Sigmoid colon (tissue), 4 donors: ENCODE results near the gene GRM7.

Experiments
- EP300 ChIP-seq, 4 donors: sonication (generic); formaldehyde crosslinking; IDR thresholded peaks; one replicate each; pipeline ENCODE4 v1.6.1; 2017; ENCODE audit warnings: antibody characterized with exemption in 4 of 4
- POLR2A ChIP-seq, 2 donors: fragments of 450-650 bp; IDR thresholded peaks; one replicate each; pipeline ENCODE4 v1.6.1; 2016; ENCODE audit warnings: antibody characterized with exemption in 2 of 2, mild to moderate bottlenecking in 2 of 2, moderate library complexity in 2 of 2
- TF ChIP-seq, protein P1 (sequence below), 4 experiments: fragments of 450-650 bp in 3 of 4; fragments of 200-600 bp in 1 of 4; IDR thresholded peaks; one replicate each; pipeline ENCODE4 v1.5.1; 2016 to 2019; ENCODE audit warnings: antibody characterized with exemption in 4 of 4, mild to moderate bottlenecking in 3 of 4, moderate library complexity in 2 of 4

DNA sequence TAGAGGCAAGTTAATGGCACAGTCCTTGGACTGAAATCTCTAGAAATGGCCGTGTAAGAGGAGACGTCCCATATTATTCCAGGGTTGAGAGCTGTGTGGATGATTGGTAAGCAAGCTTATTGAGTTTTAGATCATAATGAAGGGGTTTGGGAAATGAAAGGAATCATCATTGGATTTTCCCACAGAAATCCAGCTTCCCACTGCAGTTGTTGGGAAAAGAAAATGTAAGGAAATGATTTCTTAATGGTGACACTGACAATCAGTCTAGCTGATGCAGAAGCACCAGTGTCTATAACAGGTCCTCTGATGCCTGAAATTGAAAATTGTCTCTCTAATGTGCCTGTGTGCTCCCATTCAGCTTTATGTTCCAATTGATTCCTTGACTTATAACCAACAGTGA is 728.6 kb downstream of the GRM7 start:
- TF ChIP-seq, protein P1, sequence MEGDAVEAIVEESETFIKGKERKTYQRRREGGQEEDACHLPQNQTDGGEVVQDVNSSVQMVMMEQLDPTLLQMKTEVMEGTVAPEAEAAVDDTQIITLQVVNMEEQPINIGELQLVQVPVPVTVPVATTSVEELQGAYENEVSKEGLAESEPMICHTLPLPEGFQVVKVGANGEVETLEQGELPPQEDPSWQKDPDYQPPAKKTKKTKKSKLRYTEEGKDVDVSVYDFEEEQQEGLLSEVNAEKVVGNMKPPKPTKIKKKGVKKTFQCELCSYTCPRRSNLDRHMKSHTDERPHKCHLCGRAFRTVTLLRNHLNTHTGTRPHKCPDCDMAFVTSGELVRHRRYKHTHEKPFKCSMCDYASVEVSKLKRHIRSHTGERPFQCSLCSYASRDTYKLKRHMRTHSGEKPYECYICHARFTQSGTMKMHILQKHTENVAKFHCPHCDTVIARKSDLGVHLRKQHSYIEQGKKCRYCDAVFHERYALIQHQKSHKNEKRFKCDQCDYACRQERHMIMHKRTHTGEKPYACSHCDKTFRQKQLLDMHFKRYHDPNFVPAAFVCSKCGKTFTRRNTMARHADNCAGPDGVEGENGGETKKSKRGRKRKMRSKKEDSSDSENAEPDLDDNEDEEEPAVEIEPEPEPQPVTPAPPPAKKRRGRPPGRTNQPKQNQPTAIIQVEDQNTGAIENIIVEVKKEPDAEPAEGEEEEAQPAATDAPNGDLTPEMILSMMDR (IDR thresholded peaks at IDR 0.05) = no peak
- TF ChIP-seq POLR2A (IDR thresholded peaks at IDR 0.05) (no peak), EP300 (IDR thresholded peaks at IDR 0.05) (no peak)
